Measurements from ENCODE around the gene PSMC3. TPM values are rescaled to one million over a fixed set of nuclear protein-coding genes. Genes with fewer than 3 reads are reported as not detected.

Gene PSMC3
- 100 to 1,000 TPM; 147 to 167 TPM for total RNA-seq

GRCh38 chr11:47426062-47426956, at the start of gene PSMC3:
Gene PSMC3 (minus strand): TSS chr11:47426439. CDS start chr11:47426279, 160 bp downstream.
- ChIA-PET POLR2A (interaction anchor here (0.6 to 1.4 kb wide), 5 partner anchors 9 to 341 kb away, joined by 3 to 10 read pairs (median 4); partner anchors contain the start of gene ACP2), CTCF (interaction anchor here (0.6 to 7.6 kb wide), 7 partner anchors 10 to 357 kb away, joined by 3 to 69 read pairs (median 5); partner anchors contain the start of genes ACP2 and SLC39A13)
- peaks cover 34% of the 10 kb centered on the region for H3K36me3 Mint-ChIP-seq (ENCODE audit: low read depth)
- intact Hi-C loops (cut with DNase I, micrococcal nuclease): loop anchor here (1.0 to 10.0 kb wide), 17 partner anchors 18 to 1312 kb away; partner anchors contain the start of genes DDB2 (in 2 of the 2), SLC39A13 (in 2 of the 2), ACP2 (in 1 of the 2) and ARHGAP1 (in 1 of the 2)
- no peaks in the 10 kb centered on the region for H3K27me3 Mint-ChIP-seq
- ATAC-seq: peak; percentile 98
- peaks cover 24% of the 10 kb centered on the region for H3K4me1 Mint-ChIP-seq
- H3K27ac Mint-ChIP-seq: peak within 1 kb of the TSS; percentile 100
- no peaks in the 10 kb centered on the region for H3K9me3 Mint-ChIP-seq (ENCODE audit: low read depth)
- DNase-seq: peak; percentile 100
- peak within 1 kb of the TSS; percentile 100 for H3K4me3 Mint-ChIP-seq

- DNase-seq: no peak
- H3K36me3 Mint-ChIP-seq (ENCODE audit: low read depth): peaks cover 53% of the 10 kb centered on the region
- no peak for ATAC-seq
- no peaks in the 10 kb centered on the region for H3K27me3 Mint-ChIP-seq
- H3K9me3 Mint-ChIP-seq (ENCODE audit: low read depth): no peaks in the 10 kb centered on the region
- H3K27ac Mint-ChIP-seq: peak overlapping the region; percentile 47
- peaks cover 5% of the 10 kb centered on the region for H3K4me1 Mint-ChIP-seq
- ChIA-PET CTCF (interaction anchor here (1.5 kb wide), 1 partner anchor 9 kb away, joined by 3 read pairs; no protein-coding TSS in a partner anchor), POLR2A (no interaction called here)
- H3K4me3 Mint-ChIP-seq: no peak overlapping the region
- intact Hi-C loops (cut with DNase I, micrococcal nuclease): no loop called here
Measured at GRCh38 chr11:47470671-47471070, 44.4 kb upstream of the PSMC3 start.

GRCh38 chr11:47469361-47470179, 43.3 kb upstream of the PSMC3 start:
- no peaks in the 10 kb centered on the region for H3K9me3 Mint-ChIP-seq (ENCODE audit: low read depth)
- H3K4me1 Mint-ChIP-seq: peaks cover 5% of the 10 kb centered on the region
- H3K27ac Mint-ChIP-seq: peak overlapping the region; percentile 45
- no peak for DNase-seq
- ATAC-seq: peak; percentile 14
- ChIA-PET CTCF (interaction anchor here (1.5 kb wide), 1 partner anchor 10 kb away, joined by 3 read pairs; no protein-coding TSS in a partner anchor), POLR2A (no interaction called here)
- H3K4me3 Mint-ChIP-seq: no peak overlapping the region
- no peaks in the 10 kb centered on the region for H3K27me3 Mint-ChIP-seq
- H3K36me3 Mint-ChIP-seq (ENCODE audit: low read depth): peaks cover 48% of the 10 kb centered on the region
- intact Hi-C loops (cut with DNase I, micrococcal nuclease): no loop called here

GRCh38 chr11:47468598-47469214, 42.5 kb upstream of the PSMC3 start:
- ATAC-seq (peak; percentile 40), DNase-seq (no peak)
- no peak overlapping the region for H3K4me3 Mint-ChIP-seq
- H3K27me3 Mint-ChIP-seq: no peaks in the 10 kb centered on the region
- H3K36me3 Mint-ChIP-seq (ENCODE audit: low read depth): peaks cover 42% of the 10 kb centered on the region
- H3K9me3 Mint-ChIP-seq (ENCODE audit: low read depth): no peaks in the 10 kb centered on the region
- CTCF ChIA-PET: no interaction called here
- peaks cover 5% of the 10 kb centered on the region for H3K4me1 Mint-ChIP-seq
- intact Hi-C loops (cut with DNase I, micrococcal nuclease): no loop called here
- H3K27ac Mint-ChIP-seq: peak overlapping the region; percentile 71
- POLR2A ChIA-PET: no interaction called here

- peaks cover 5% of the 10 kb centered on the region for H3K4me1 Mint-ChIP-seq
- ChIA-PET POLR2A (no interaction called here), CTCF (interaction anchor here (0.6 kb wide), 1 partner anchor 642 kb away, joined by 3 read pairs; no protein-coding TSS in a partner anchor)
Measured at GRCh38 chr11:47467357-47467756, 41.1 kb upstream of the PSMC3 start.

GRCh38 chr11:47466701-47467250, 40.5 kb upstream of the PSMC3 start:
- no peak overlapping the region for H3K4me3 Mint-ChIP-seq
- H3K4me1 Mint-ChIP-seq: peaks cover 5% of the 10 kb centered on the region
- no peaks in the 10 kb centered on the region for H3K9me3 Mint-ChIP-seq (ENCODE audit: low read depth)
- ChIA-PET CTCF (interaction anchor here (0.8 to 0.9 kb wide), 2 partner anchors 12 to 317 kb away, joined by 3 to 4 read pairs; no protein-coding TSS in a partner anchor), POLR2A (interaction anchor here (0.6 kb wide), 1 partner anchor 18 kb away, joined by 3 read pairs; no protein-coding TSS in a partner anchor)
- ATAC-seq: no peak
- H3K36me3 Mint-ChIP-seq (ENCODE audit: low read depth): peaks cover 30% of the 10 kb centered on the region
- no peaks in the 10 kb centered on the region for H3K27me3 Mint-ChIP-seq
- H3K27ac Mint-ChIP-seq: peak overlapping the region; percentile 26
- intact Hi-C loops (cut with DNase I, micrococcal nuclease): no loop called here
- DNase-seq: no peak

More at GRCh38 chr11:47467357-47467756, 41.1 kb upstream of the PSMC3 start:
- no peak for DNase-seq
- Mint-ChIP-seq H3K36me3 (ENCODE audit: low read depth) (peaks cover 30% of the 10 kb centered on the region), H3K27me3 (no peaks in the 10 kb centered on the region), H3K9me3 (ENCODE audit: low read depth) (no peaks in the 10 kb centered on the region), H3K27ac (peak overlapping the region; percentile 26), H3K4me3 (no peak overlapping the region)
- ATAC-seq: no peak
- intact Hi-C loops (cut with DNase I, micrococcal nuclease): no loop called here

GRCh38 chr11:47466201-47466600, 40.0 kb upstream of the PSMC3 start:
- ChIA-PET CTCF (interaction anchor here (0.8 to 0.9 kb wide), 2 partner anchors 12 to 318 kb away, joined by 3 to 4 read pairs; no protein-coding TSS in a partner anchor), POLR2A (interaction anchor here (0.6 kb wide), 1 partner anchor 18 kb away, joined by 3 read pairs; no protein-coding TSS in a partner anchor)
- peaks cover 25% of the 10 kb centered on the region for H3K36me3 Mint-ChIP-seq (ENCODE audit: low read depth)
- peaks cover 5% of the 10 kb centered on the region for H3K4me1 Mint-ChIP-seq
- intact Hi-C loops (cut with DNase I, micrococcal nuclease): no loop called here
- H3K4me3 Mint-ChIP-seq: no peak overlapping the region
- H3K9me3 Mint-ChIP-seq (ENCODE audit: low read depth): no peaks in the 10 kb centered on the region
- DNase-seq (no peak), ATAC-seq (no peak)
- H3K27ac Mint-ChIP-seq: no peak overlapping the region
- no peaks in the 10 kb centered on the region for H3K27me3 Mint-ChIP-seq

GRCh38 chr11:47464483-47464882, 38.2 kb upstream of the PSMC3 start:
- H3K4me1 Mint-ChIP-seq: peaks cover 3% of the 10 kb centered on the region
- ChIA-PET POLR2A (interaction anchor here (0.5 kb wide), 1 partner anchor 112 kb away, joined by 4 read pairs; no protein-coding TSS in a partner anchor), CTCF (interaction anchor here (0.8 to 1.1 kb wide), 3 partner anchors 10 to 251 kb away, joined by 3 to 4 read pairs (median 3); partner anchors contain the start of gene AGBL2)
- H3K27ac Mint-ChIP-seq: no peak overlapping the region
- peaks cover 15% of the 10 kb centered on the region for H3K36me3 Mint-ChIP-seq (ENCODE audit: low read depth)
- no peaks in the 10 kb centered on the region for H3K27me3 Mint-ChIP-seq
- intact Hi-C loops (cut with DNase I, micrococcal nuclease): no loop called here
- H3K9me3 Mint-ChIP-seq (ENCODE audit: low read depth): no peaks in the 10 kb centered on the region
- no peak for DNase-seq
- H3K4me3 Mint-ChIP-seq: no peak overlapping the region
- no peak for ATAC-seq

GRCh38 chr11:47461876-47462275, 35.6 kb upstream of the PSMC3 start:
- CTCF ChIA-PET: interaction anchor here (0.7 to 0.9 kb wide), 2 partner anchors 17 to 90 kb away, joined by 3 read pairs; no protein-coding TSS in a partner anchor
- peaks cover 7% of the 10 kb centered on the region for H3K36me3 Mint-ChIP-seq (ENCODE audit: low read depth)
- DNase-seq (no peak), ATAC-seq (no peak)
- intact Hi-C loops (cut with DNase I, micrococcal nuclease): no loop called here
- POLR2A ChIA-PET: interaction anchor here (0.6 kb wide), 1 partner anchor 532 kb away, joined by 4 read pairs; no protein-coding TSS in a partner anchor
- no peaks in the 10 kb centered on the region for H3K4me1 Mint-ChIP-seq
- H3K9me3 Mint-ChIP-seq (ENCODE audit: low read depth): no peaks in the 10 kb centered on the region
- H3K27ac Mint-ChIP-seq: no peak overlapping the region
- H3K4me3 Mint-ChIP-seq: no peak overlapping the region
- no peaks in the 10 kb centered on the region for H3K27me3 Mint-ChIP-seq

GRCh38 chr11:47460571-47461235, 34.5 kb upstream of the PSMC3 start:
- DNase-seq (no peak), ATAC-seq (no peak)
- Mint-ChIP-seq H3K4me1 (no peaks in the 10 kb centered on the region), H3K9me3 (ENCODE audit: low read depth) (no peaks in the 10 kb centered on the region), H3K36me3 (ENCODE audit: low read depth) (peaks cover 5% of the 10 kb centered on the region), H3K27ac (no peak overlapping the region), H3K27me3 (no peaks in the 10 kb centered on the region), H3K4me3 (no peak overlapping the region)
- CTCF ChIA-PET: interaction anchor here (0.6 to 1.0 kb wide), 2 partner anchors 52 to 1474 kb away, joined by 4 to 5 read pairs; no protein-coding TSS in a partner anchor
- POLR2A ChIA-PET: no interaction called here
- intact Hi-C loops (cut with DNase I, micrococcal nuclease): no loop called here

Measured in activated CD4-positive, alpha-beta T cell treated with anti-CD3 and anti-CD28 coated beads for 36 hours (primary cell).